Fibroblast of mammary gland (primary cell): ENCODE results near the gene PDE8A.
"Not testable (repeated sequence)": the region's sequence is repeated elsewhere in the genome, so short reads cannot be mapped to it uniquely, and the experiment has no call there.

Experiments used
- DNase-seq: peaks from one replicate; pipeline ENCODE4 v3.0.0-alpha.2; 2010; ENCODE audit warnings: low read depth
- H3K4me3 ChIP-seq: 2 replicates; pipeline ENCODE4 v1.5.1; 2011; ENCODE audit warnings: low read depth, mild to moderate bottlenecking, low read length, moderate library complexity; ENCODE audit not compliant: control insufficient read depth
- TF ChIP-seq, protein P1 (sequence below): conservative IDR thresholded peaks from 2 replicates; pipeline ENCODE4 v1.5.1; 2011; ENCODE audit warnings: low read depth, low read length, inconsistent platforms; ENCODE audit not compliant: control insufficient read depth, insufficient read depth

The PDE8A gene

DNA sequence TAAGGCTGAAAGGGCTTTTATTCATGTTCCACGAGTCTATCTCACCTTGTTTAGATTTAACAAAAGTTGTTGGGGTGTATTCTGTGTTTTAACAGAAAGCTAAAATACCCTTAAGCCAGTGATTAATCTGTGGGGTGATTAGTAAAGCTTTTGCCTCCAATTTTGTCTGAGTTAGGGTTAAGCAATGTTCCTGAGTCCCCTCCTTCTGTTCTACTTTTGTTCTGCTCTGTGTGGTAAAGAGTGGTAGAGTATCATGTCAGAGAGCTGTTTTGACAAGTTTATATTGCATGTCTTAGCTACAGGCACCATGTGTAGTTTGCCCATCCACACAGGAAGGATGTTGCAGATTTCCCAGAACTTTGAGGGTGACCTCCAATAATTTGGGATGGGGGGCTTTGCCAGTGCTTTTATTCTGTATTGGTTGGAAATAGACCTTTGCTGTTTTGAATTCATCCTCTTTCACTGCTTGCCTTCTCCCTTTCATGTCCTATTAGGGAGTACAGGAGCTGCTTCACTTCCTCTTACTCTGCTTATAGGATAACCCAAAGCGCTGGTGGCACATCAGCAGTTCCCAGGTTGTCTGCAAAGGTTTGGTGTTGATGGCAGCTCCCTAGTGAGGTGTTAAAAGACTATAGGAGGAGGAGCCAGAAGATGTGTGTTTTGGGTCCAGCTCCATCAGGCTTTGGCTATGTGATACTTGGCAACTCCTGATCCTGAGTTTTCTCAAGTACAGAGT, 7.4 kb downstream of the PDE8A start:
- TF ChIP-seq, protein P1, sequence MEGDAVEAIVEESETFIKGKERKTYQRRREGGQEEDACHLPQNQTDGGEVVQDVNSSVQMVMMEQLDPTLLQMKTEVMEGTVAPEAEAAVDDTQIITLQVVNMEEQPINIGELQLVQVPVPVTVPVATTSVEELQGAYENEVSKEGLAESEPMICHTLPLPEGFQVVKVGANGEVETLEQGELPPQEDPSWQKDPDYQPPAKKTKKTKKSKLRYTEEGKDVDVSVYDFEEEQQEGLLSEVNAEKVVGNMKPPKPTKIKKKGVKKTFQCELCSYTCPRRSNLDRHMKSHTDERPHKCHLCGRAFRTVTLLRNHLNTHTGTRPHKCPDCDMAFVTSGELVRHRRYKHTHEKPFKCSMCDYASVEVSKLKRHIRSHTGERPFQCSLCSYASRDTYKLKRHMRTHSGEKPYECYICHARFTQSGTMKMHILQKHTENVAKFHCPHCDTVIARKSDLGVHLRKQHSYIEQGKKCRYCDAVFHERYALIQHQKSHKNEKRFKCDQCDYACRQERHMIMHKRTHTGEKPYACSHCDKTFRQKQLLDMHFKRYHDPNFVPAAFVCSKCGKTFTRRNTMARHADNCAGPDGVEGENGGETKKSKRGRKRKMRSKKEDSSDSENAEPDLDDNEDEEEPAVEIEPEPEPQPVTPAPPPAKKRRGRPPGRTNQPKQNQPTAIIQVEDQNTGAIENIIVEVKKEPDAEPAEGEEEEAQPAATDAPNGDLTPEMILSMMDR, result no peak
- no peak for DNase-seq
- H3K4me3 ChIP-seq, result no peak overlapping the region

DNA sequence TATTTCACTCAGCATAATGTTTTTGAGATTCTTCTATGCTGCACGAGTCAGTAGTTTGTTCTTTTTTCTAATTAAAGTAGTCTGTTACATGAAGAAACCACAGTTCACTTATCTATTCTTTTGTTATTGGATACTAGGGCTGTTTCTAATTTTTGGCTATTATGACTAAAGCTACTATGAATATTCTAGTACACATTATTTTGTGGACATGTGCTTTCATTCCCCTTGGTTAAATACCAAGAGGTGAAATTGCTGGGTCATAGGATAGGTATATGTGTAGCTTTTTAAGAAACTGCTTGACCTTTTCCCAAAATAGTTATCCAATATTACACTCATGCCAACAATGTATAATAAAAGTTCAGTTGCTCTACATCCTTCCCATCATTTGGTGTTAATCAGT, 8.9 kb downstream of the PDE8A start:
- TF ChIP-seq, protein P1, result no peak
- H3K4me3 ChIP-seq, result no peak overlapping the region

DNA sequence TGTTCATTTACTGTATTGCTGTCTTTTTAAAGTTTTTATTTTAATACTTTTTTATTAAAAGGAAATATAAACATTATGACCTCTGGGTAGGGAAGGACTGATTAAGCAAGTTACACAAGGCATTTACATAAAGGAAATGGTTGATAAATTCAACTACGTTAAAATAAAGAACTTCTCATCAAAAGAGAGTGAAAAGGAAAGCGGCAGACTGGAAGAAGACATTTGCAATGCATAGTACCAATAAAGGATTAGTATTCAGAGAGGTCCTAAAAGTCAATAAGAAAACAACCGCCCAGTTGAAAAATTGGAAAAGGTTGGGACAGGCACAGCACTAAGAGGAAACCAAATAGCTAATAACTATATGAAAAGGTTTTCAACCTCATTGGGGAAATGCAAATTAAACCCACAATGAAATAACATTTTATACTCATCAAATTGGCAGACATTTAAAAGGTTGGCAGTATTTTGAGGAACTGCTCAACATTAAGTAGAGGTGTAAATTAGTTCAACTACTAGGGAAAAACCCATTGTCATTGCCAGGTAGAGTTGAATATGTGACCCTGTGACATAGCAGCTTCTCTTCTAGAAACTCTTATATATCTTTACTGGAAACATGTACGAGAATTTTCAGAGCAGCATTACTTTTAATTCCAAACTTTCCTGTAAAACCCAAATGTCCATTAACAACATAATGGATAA, 9.5 kb downstream of the PDE8A start:
- TF ChIP-seq, protein P1, result no peak
- no peak overlapping the region for H3K4me3 ChIP-seq
- no peak for DNase-seq

More for the DNA sequence above, 8.9 kb downstream of the PDE8A start:
- DNase-seq, result no peak

DNA sequence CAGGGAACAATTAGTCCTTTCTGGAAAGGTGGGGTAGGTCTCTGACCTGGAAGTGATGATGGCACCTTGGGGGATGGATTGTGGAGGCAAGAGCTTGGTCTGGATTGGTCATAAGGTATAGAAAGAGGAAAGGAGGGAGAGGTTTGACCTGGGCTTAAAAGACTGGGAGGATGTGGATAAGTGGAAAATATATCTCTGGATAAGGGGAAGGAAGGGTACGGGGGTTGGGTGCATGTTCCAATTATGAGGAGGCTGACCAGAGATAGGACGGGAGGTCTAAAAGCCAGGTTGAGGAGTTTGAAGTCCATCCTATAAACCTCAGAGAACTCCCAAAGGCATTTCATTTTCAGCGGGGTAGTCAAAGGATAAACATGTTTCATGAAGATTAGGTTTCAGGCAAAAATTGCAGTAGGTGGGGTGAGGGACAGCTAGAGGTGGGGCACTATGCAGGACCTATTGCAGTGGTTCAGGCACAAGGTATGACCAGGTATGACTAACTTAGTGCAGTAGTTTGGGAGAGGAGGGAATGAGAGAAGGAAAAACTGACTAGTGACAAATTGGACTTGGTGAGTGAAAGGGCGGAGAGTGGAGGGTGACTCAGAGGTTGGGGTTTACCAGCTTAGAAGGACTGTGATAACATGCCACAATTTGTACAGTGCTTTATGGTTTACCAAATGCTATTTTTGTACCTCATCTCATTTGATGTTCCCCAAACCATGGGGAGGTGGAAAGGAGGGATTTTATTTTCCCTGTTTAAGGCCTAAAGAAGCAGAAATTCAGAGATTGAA, 10.7 kb downstream of the PDE8A start:
- TF ChIP-seq, protein P1, result no peak
- no peak overlapping the region for H3K4me3 ChIP-seq
- peak; percentile 83 for DNase-seq

DNA sequence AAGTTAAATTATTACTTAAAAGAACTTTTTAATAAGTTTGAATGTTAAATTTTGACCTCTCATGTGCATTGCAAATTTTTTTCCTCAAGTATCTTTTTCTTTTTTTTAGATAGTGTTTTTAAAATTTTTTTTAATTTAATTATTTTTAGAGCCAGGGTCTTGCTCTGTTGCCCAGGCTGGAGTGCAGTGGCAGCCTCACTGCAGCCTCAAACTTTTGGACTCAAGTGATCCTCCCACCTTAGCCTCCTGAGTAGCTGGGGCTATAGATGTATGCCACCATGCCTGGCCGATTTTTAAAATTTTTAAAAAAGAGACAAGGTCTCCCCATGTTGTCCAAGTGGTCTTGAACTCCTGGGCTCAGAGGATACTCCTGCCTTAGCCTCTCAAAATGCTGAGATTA, 14.4 kb downstream of the PDE8A start:
- TF ChIP-seq, protein P1, result no peak
- no peak overlapping the region for H3K4me3 ChIP-seq
- no peak for DNase-seq

DNA sequence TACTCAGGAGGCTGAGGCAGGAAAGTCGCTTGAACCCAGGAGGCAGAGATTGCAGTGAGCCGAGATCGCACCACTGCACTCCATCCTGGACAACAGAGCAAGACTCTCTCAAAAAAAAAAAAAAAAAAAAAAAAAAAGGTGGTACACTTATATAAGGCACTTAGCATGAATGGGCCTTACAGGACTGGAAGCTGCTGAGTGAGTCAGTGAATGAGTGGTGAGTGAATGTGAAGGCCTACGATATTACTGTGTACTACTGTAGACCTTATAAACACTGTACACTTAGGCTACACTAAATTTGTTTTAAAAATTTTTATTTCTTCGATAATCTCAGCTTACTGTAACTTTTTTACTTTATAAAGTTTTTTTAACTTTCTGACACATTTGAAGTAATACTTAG, 15.1 kb downstream of the PDE8A start:
- DNase-seq, result peak; percentile 46
- H3K4me3 ChIP-seq, result not testable (repeated sequence)

DNA sequence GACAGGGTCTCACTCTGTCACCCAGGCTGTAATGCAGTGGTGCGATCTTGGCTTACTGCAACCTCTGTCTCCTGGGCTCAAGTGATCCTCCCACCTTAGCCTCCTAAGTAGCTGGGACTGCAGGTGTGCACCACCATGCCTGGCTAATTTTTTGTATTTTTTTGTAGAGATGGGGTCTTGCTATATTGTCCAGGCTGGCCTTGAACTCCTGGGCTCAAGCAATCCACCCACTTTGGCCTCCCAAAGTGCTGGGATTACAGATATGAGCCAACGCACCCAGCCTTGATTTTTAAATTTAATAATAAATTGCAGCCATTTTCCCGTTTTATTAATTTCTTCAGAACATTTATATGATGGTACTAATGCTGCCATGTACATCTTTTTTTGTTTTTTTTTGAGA, 15.6 kb downstream of the PDE8A start:
- not testable (repeated sequence) for DNase-seq, H3K4me3 ChIP-seq
